ENCODE data around the gene ZGPAT. TPM values are rescaled to one million over a fixed set of nuclear protein-coding genes. Genes with fewer than 3 reads are reported as not detected.

The ZGPAT gene
- total RNA-seq, 1 donor from 2014 or later, result 50.4 TPM

DNA sequence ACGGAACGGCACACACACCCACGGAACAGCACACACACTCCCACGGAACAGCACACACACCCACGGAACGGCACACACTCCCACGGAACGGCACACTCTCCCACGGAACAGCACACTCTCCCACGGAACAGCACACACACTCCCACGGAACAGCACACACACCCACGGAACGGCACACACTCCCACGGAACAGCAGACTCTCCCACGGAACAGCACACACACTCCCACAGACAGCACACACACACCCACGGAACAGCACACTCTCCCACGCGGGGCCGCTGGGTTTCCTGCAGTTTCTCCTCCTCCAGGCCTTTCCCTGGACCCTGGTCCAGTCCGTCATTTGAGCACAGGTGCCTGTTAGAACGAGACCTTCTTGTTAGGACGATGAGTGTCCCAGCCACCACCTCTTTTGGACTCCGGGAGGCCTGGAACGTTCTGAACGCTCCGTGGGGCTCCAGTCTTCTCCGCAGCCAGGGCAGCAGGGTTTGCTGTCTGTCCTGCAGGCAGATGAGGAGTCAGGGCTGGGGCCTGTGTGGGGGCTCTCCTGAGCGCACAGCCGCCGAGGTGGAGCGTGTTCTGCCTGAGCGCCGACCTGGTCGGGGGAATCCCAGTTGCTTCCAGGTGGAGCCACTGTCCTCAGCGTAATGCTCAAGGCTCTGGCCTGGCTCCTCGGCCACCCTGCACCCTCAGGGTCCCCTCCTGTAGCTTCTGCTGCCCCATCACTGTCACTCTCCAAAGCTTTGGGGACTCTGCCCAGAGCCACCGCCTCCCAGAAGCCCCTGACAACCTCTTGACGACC lies 29.0 kb upstream of the ZGPAT start:
- intact Hi-C loops (cut with micrococcal nuclease), result no loop called here

DNA sequence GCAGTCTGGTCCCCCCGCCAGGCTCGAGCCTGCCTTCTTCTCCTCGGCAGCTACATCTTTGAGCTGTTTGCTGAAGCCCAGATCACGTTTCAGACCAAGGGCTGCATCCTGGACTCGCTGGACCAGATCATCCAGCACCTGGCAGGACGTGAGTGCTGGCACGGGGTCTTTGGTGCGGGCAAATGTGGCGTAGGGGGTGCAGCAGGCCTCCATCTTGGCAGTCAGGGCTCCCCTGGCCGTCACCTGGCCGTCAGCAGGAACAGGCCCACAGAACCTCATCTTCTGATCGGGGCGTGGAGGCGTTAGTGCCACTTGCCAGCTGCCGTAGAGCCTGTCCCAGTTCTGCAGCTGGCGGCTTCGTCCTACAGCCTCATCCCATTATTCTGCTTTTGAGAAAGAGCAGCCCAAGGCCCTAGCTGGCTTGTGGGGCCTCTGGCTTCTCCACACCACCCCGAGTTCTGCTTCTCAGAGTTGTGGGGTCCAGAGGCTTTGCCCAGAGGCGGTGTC lies 28.0 kb upstream of the ZGPAT start:
- intact Hi-C loops (cut with micrococcal nuclease), result no loop called here

DNA sequence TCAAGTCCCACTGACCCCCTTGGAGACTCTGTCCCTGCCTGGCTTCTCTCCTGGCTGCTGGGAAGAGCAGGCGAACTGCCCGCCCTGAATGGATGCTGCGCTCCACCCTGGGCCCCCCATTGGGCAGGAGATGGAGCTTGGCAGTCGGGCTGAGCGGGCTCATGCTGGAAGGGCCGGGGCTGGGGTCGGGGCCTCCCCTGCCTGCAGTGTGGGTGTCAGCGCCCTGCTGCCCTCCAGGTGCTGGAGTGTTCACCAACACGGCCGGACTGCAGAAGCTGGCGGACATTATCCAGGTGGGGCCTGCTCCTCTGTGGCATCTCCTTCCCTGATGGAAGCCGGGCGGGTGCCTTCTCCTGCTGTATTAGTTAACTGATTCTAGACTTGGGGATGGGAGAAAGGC lies 27.4 kb upstream of the ZGPAT start:
- intact Hi-C loops (cut with micrococcal nuclease), result no loop called here

DNA sequence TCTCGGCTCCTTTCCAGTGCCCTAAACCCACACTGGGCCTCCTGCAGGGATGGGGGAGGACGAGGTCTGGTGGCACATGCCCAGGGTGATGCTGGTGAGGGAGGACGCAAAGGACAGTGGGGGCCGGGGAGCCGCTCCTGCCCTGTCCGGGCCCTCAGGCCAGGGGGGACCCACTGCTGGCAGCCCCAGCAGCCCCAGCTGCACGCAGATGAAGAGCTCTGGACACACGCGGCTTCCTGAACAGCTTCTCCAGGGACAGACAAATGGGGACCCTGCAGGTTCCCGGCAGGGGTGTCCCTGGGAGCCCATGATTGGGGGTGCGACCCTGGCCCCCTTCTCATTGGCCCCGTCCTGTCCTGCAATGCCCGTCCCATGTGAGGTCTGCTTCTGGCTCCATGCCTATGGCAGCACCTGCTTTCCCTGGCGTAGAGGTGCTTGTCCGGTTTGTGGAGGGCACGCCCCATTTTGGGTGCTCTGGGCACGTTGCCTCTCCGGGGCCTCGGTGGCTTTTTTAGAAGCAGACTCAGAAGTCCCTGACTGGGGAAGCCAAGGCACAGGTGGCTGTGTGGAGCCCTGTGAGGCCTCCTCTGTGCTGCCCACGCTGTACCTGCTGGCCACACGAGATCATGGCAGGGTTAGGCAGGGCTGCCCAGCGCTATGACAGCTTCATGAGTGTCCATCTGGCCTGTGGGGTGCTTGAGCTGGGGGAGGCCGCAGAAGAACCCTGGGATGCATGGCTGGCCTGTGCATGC lies 26.8 kb upstream of the ZGPAT start:
- intact Hi-C loops (cut with micrococcal nuclease), result no loop called here

DNA sequence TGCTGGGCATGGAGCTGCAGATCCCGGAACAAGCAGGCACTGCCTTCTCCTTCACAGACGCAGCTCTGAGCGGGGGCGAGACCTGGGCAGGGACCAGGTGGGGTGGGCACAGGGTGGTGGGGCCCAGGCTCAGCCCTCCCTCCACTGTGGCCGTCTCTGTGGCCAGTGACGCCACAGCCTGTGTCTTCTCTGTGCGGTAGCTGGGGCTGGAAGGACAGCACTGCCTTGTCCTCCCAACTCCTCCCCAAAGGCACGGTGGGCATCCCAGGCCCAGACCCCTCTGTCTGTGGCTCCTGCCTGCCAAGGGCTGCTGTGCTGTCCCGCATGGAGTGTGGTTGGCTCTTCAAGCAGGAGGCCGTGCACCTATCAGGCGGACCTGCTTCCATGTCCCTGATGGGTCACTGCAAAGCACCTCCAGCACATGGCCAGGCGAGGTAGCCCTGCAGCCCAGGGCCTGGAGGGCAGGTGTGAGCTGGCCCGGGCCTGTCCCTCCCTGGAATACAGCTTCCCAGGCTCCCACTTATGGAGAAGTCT lies 26.2 kb upstream of the ZGPAT start:
- intact Hi-C loops (cut with micrococcal nuclease), result no loop called here

DNA sequence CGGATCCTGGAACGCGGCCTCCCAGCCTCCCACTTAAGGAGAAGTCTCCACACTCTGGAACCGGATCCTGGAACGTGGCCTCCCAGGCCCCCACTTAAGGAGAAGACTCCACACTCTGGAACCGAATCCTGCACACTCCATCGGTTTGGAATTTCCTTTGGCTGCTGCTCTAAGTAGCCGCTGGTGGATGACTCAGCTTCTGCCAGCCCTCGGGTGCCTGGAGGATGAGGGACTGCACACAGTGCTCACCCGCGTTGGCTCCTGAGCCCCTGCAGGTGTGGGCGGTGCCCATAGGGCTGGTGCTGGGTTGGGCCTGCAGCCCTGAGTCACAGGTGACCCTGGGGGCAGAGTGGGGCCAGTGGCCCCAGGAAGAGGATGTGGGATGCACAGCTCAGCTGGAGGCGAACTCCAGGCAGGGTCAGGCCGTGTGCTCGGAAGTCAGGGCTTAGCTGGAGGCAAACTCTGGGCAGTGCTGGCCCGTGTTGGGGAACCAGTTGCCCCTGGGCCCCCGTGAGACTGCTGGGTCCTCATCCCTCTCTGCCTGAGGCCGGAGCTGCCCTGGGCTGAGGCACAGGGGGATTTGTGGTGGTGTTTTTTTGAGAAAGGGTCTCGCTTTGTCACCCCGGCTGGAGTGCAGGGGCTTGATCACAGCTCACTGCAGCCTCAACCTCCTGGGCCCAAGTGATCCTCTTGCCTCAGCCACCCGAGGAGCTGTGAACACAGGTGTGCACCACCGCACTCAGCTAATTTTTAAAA lies 25.3 kb upstream of the ZGPAT start:
- intact Hi-C loops (cut with micrococcal nuclease), result no loop called here

DNA sequence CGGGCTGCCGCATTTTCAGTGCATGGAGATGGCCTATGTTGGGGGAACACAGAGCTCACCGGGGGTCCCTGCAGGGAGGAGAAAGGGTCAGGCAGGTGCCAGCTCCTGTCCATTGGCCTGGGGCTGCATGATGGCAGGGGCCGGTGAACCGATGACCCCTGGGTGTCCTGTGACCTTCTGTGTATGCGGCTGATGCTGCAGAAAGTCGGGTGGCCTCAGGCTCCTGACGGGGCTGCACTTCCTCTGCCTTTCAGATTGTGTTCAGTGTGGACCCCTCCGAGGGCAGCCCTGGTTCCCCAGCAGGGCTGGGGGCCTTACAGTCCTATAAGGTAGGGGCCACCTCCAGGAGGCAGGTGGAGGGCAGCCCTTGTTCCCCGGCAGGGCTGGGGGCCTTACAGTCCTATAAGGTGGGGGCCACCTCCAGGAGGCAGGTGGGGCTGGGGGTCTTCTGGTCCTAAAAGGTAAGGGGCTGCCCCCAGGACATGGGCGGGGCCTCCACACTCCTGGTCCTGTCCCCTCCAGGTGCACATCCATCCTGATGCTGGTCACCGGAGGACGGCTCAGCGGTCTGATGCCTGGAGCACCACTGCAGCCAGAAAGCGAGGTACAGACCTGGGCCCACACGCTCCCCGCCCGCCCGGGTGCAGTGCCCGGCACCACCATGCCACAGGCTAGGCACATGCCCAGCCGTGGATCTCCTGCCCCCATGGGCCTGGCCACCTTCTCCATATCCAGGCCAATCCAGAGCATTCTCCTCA lies 22.4 kb upstream of the ZGPAT start:
- intact Hi-C loops (cut with micrococcal nuclease), result no loop called here

DNA sequence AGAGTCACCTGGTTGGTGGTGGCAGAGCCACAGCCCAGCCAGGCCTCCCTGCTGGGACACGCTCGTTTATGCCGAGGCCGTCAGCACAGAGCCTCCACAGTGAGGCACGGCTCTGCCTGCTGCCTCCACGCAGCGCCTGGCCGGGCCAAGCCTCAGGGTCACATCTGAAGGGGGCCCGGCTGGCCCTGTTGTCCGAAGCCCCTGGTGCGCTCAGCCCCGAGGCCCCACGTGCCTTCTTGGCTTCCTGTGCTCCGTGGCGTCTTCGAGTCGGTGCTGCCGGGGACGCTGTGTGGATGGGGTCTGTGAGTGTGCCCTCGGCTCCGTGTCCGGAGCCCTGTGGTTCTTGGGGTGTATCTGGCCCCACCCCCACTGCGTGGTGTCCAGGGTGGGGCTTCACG lies 21.7 kb upstream of the ZGPAT start:
- intact Hi-C loops (cut with micrococcal nuclease), result no loop called here

DNA sequence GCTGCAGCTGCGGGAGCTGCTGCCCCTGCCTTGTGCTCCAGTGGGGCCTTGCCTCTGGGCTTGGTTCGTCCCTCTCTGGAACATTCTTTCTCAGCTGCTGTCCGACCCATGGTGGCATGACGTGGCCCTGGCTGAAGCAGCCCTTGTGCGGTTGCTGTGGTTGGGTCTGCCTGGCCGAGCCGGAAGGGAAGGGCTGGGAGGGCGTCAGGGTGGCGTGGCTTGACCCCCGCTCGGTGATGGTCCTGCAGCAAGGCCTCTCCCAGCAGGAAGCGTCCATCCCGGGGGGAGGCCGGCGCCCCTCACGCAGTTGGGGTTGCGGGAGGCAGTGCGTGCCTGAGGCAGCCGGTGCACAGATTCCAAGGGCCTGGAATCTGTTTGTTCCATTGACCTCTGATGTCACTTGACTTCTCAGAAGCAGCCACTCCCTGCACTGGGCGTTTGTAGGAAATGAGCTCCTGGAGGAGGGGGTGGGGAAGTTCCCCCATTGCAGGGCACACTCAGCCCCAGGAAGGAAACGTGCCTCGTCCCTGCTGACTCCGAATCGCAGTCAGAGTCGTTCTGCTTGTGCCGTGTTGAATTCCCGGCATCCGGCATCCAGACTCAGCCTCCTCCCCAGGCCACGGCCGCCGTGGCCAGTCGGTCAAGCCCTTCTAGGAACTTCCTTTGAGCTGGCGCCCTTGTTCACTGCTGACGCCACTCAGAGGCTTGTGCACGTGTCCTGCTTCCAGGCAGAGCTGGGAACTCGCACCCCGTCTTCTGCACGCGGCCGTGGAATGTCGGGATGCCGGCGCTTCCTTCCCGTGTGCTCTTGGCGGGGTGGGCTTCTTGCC lies 21.1 kb upstream of the ZGPAT start:
- intact Hi-C loops (cut with micrococcal nuclease), result no loop called here

DNA sequence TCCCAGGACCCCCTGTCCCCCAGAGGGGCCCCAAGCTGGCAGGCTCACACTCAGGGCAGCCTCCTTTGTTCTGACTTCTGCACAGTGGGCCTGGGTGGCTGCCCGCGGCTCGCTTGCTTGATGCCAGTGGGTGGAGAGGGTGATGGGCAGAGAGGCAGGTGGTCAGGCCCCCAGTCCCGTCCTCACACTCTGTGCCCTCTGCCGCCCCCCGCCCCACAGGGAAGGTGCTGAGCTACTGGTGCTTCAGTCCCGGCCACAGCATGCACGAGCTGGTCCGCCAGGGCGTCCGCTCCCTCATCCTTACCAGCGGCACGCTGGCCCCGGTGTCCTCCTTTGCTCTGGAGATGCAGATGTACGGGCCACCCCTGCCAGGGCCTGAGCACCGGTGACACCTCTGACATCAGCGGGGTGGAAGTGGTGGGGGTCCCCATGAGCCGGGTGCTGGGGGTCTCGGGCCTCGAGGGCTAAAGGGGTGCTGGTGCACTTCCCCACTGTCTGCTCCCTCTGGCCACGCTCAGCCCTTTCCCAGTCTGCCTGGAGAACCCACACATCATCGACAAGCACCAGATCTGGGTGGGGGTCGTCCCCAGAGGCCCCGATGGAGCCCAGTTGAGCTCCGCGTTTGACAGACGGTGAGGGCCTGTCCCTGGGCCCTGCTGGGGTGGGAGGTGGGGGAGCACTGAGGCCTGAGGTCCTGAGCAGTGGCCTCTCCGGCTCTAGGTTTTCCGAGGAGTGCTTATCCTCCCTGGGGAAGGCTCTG lies 20.2 kb upstream of the ZGPAT start:
- intact Hi-C loops (cut with micrococcal nuclease), result no loop called here

DNA sequence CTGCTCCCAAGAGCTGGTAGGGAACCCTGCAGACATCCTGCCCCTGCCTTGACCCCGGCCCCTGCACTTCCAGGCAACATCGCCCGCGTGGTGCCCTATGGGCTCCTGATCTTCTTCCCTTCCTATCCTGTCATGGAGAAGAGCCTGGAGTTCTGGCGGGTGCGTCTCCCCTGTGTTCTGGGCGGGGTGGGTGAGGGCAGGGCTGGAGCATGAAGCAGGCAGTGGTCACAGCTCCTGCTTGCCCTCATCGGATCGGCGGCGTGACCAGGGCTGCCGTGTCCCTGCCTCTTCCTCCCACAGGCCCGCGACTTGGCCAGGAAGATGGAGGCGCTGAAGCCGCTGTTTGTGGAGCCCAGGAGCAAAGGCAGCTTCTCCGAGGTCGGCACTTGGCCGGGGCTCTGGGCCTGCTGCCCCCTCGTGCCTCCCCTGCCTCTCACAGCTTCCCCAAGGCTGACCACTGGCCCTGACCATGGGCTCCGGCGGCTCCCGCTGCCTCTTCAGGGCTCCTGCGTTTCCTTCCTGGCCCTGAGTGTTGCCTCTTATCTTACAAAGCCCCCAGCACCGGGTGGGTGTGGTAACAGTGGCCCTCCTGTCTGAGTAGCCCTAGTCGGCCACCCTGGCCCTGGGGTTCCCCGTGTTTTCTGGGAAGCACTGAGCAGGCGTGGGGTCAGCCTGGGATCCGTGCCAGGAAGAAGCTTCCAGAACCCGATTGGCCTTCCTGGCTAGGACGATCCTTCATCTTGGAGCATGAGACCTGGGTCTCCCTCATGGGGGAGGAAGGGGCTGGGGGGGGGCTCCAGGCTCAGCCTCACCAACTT lies 19.4 kb upstream of the ZGPAT start:
- intact Hi-C loops (cut with micrococcal nuclease), result no loop called here

DNA sequence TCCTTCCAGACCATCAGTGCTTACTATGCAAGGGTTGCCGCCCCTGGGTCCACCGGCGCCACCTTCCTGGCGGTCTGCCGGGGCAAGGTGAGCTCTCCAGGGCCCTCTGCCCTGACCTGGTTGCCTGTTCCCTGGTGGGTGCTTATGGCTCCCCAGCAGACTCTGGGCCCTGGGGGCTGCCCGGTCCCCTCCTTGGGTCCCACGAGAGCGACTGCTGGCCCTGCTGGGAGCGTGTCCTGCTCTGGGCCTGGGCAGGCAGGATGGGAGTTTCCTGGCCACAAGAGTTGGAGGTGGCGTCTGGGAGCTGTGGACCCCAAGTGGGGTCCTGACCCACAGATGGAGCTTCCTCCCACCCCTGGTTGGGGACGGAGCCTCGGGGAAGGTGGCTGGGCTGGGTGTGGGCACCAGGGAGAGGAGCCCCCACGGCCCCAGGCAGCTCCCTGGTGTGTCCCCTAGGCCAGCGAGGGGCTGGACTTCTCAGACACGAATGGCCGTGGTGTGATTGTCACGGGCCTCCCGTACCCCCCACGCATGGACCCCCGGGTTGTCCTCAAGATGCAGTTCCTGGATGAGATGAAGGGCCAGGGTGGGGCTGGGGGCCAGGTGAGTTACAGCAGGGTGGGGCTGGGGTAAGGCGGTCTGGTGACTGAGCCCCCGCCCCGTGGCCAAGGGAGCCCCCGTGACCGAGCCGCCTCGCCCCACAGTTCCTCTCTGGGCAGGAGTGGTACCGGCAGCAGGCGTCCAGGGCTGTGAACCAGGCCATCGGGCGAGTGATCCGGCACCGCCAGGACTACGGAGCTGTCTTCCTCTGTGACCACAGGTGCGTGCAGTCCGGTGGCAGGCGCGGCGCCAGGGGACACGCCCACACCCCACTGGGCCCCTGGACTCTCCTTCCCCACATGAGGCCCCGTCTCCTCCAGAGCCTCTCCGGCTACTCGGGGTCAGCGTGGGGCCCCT lies 18.5 kb upstream of the ZGPAT start:
- intact Hi-C loops (cut with micrococcal nuclease), result no loop called here

DNA sequence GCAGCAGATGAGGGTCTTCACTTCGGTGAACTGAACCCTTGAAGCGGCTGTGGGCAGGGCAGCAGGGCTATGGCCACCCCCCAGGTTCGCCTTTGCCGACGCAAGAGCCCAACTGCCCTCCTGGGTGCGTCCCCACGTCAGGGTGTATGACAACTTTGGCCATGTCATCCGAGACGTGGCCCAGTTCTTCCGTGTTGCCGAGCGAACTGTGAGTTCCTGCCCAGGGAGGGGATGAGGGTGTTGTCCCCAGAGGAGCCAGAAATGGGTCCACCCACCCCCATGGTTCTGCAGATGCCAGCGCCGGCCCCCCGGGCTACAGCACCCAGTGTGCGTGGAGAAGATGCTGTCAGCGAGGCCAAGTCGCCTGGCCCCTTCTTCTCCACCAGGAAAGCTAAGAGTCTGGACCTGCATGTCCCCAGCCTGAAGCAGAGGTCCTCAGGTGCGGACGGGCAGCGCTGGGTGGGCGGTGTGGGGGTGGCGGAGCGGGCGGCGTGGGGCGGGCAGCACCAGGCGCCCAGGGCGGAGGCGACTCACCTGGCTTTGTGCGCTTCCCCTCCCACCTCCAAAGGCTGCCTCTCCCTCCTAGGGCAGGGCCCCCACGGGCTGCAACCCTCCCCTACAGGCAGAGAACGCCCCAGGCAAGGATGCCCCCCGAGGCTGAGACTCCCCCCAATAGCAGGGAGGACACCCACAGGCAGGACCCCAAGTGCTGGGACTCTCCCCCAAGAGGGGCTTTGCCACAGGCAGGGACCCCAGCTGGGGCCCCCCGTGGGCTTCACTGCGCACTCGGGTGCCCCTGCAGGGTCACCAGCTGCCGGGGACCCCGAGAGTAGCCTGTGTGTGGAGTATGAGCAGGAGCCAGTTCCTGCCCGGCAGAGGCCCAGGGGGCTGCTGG lies 17.6 kb upstream of the ZGPAT start:
- intact Hi-C loops (cut with micrococcal nuclease), result no loop called here

DNA sequence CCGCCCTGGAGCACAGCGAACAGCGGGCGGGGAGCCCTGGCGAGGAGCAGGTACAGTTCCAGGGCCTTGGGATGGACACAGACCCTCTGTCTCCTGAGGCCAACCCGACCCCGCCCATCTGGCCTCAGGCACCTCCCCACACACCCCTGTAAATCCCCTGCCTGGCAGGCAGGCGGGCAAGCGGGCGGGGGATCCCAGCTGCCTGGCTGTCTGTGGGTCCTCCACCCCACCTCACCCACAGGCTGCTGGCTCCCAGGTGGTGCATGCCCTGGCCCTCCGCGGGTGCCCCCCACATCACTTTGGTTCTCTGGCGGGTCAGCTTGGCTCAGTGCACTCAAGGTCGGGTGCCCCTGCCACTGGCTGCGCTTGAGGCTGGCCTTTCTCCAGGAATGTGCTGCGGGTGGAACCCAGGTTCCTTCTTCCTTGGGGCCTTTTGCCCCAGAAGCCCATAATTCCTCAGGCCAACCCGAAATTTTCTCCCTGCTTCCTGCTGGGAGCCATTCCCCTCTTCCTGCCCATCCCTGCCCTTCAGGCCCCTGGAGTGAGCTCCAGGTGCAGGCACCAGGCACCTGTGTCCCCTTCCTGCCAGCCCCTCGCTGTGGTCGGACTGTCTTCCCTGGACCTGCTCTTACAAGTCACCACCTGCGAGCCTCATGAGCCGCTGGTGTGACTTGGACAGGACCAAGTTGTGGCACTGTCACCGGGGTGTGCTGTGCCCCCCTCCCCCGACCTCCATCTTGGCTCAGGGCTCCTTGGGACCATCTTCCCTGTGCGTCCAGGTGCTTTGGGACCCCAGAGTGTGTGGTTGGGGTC lies 16.7 kb upstream of the ZGPAT start:
- intact Hi-C loops (cut with micrococcal nuclease), result no loop called here

DNA sequence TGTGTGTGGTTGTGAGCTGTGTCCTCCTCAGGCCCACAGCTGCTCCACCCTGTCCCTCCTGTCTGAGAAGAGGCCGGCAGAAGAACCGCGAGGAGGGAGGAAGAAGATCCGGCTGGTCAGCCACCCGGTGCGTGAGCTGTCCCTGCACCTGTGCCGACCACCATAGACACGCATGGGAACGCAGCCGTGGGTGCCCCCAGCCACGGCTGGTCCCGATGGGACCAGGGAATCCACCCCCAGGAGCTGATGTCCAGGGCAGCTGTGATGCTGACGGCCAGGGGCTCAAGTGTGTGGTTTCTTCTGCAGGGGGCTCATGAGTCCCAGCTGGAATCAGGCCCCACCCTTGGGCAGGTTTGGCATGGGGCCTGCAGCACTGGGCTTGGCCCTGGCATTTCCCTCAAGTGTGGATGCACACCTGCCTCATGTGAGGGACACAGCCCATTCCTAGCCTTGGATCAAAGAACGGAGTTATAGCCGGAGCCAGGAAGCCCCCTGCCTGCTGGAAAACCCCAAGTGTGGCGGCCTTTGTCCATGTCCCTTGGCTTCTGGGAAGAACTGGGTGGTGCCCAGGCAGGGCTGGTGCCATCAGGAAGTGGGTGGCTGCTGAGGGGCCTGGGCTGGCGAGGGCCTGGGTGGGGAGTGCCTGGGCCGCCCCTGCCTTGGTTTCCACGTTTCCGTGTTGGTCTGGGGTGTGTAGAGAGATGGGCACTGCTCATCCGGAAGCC lies 16.0 kb upstream of the ZGPAT start:
- intact Hi-C loops (cut with micrococcal nuclease), result no loop called here
